DND-41 (cell line): ENCODE results near the gene ITGA1.

Source experiments
- ATAC-seq: fragments of 200-7000 bp; cut with Tn5 transposase; 3 replicates; pipeline ENCODE4 v1.9.1; 2021; ENCODE audit warnings: low read depth; ENCODE audit not compliant: insufficient read depth
- DNase-seq: peaks from one replicate; pipeline ENCODE4 v3.0.0-alpha.2; 2020
- H2AFZ ChIP-seq: 2 replicates; pipeline ENCODE4 v1.6.0; 2012; ENCODE audit warnings: low read depth, low read length
- H3K27ac ChIP-seq: 2 replicates; pipeline ENCODE4 v1.5.1; 2012; ENCODE audit warnings: low read length, inconsistent platforms
- H3K27me3 ChIP-seq: fragments of 200-600 bp; sonication (generic); 2 replicates; pipeline ENCODE4 v1.6.0; 2012; ENCODE audit warnings: low read length, mild to moderate bottlenecking, inconsistent platforms; ENCODE audit not compliant: insufficient read depth, poor library complexity
- H3K36me3 ChIP-seq: 2 replicates; pipeline ENCODE4 v1.5.1; 2012; ENCODE audit warnings: low read length, inconsistent platforms; ENCODE audit not compliant: insufficient read depth
- H3K4me1 ChIP-seq: 2 replicates; pipeline ENCODE4 v1.5.1; 2012; ENCODE audit warnings: mild to moderate bottlenecking, low read length; ENCODE audit not compliant: insufficient read depth
- H3K4me2 ChIP-seq: 2 replicates; pipeline ENCODE4 v1.6.0; 2012; ENCODE audit warnings: mild to moderate bottlenecking, moderate library complexity, low read length, inconsistent platforms; ENCODE audit not compliant: insufficient read depth
- H3K4me3 ChIP-seq, 2 experiments: fragments of 200-600 bp in 1 of 2; shearing (Covaris generic) in 1 of 2; 2 replicates each; pipeline ENCODE4 v1.5.1; 2012 to 2016; ENCODE audit warnings: inconsistent platforms in 2 of 2, low read length in 2 of 2, mild to moderate bottlenecking in 2 of 2, low read depth in 1 of 2, moderate library complexity in 1 of 2
- H3K79me2 ChIP-seq: 2 replicates; pipeline ENCODE4 v1.6.0; 2012; ENCODE audit warnings: low read length, inconsistent platforms; ENCODE audit not compliant: insufficient read depth
- H3K9ac ChIP-seq: 2 replicates; pipeline ENCODE4 v1.6.0; 2012; ENCODE audit warnings: low read depth, mild to moderate bottlenecking, inconsistent platforms, low read length, moderate library complexity
- H3K9me3 ChIP-seq: 2 replicates; pipeline ENCODE4 v1.5.1; 2012; ENCODE audit warnings: low read length, moderate library complexity, mild to moderate bottlenecking, inconsistent platforms; ENCODE audit not compliant: insufficient read depth, severe bottlenecking
- H4K20me1 ChIP-seq: 2 replicates; pipeline ENCODE4 v1.6.0; 2012; ENCODE audit warnings: low read length; ENCODE audit not compliant: insufficient read depth
- EZH2 ChIP-seq: IDR thresholded peaks from 3 replicates; pipeline ENCODE4 v1.6.1; 2012; ENCODE audit warnings: borderline replicate concordance, low read depth, mild to moderate bottlenecking, moderate library complexity, low read length, inconsistent platforms; ENCODE audit not compliant: severe bottlenecking
- TF ChIP-seq, protein P1 (sequence below): IDR thresholded peaks from 2 replicates; pipeline ENCODE4 v1.5.1; 2012; ENCODE audit warnings: borderline replicate concordance, low read length, moderate library complexity, mild to moderate bottlenecking; ENCODE audit not compliant: poor library complexity, severe bottlenecking; ENCODE audit errors: extremely low read depth

Gene ITGA1

DNA sequence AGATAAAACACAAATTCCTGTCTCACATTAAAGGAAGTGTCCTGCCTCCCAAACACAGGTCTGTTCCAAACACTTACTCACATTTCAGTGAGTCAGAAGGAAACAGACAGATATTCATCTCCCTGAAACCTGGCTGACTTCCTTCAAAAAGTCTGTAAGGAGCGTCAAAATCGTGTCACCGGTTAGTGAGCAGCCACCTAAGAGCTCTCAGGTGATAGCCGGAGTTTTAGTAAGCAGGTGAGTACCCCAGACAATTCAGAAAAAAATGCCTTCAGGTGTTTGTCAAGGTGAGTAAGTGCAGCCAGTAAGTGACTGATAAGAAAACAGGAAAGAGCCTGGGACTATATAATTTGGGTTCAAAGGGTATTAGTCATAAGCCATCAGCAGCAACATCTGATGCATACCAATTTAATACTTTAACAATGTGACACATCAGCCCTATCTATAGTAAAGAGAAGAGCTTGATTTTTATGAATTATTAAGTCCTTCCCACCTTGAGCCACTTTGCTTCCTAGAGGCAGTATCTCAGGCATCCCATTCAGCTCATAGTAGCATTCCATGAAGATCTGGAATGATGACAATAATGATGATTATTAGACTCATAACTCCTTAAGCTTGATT, 200.1 kb downstream of the ITGA1 start:
- Histone ChIP-seq H2AFZ (no peak overlapping the region), H3K4me1 (peaks cover 21% of the 10 kb centered on the region), H3K4me3 (no peak overlapping the region), H3K4me2 (no peak overlapping the region), H3K79me2 (no peaks in the 10 kb centered on the region), H3K27me3 (peaks cover 9% of the 10 kb centered on the region), H3K9me3 (no peaks in the 10 kb centered on the region), H3K9ac (no peak overlapping the region), H3K36me3 (no peaks in the 10 kb centered on the region), H4K20me1 (no peaks in the 10 kb centered on the region), H3K27ac (no peak overlapping the region)
- ATAC-seq (no peak), DNase-seq (no peak)
- no peak for TF ChIP-seq EZH2
- TF ChIP-seq, protein P1, sequence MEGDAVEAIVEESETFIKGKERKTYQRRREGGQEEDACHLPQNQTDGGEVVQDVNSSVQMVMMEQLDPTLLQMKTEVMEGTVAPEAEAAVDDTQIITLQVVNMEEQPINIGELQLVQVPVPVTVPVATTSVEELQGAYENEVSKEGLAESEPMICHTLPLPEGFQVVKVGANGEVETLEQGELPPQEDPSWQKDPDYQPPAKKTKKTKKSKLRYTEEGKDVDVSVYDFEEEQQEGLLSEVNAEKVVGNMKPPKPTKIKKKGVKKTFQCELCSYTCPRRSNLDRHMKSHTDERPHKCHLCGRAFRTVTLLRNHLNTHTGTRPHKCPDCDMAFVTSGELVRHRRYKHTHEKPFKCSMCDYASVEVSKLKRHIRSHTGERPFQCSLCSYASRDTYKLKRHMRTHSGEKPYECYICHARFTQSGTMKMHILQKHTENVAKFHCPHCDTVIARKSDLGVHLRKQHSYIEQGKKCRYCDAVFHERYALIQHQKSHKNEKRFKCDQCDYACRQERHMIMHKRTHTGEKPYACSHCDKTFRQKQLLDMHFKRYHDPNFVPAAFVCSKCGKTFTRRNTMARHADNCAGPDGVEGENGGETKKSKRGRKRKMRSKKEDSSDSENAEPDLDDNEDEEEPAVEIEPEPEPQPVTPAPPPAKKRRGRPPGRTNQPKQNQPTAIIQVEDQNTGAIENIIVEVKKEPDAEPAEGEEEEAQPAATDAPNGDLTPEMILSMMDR, result no peak

DNA sequence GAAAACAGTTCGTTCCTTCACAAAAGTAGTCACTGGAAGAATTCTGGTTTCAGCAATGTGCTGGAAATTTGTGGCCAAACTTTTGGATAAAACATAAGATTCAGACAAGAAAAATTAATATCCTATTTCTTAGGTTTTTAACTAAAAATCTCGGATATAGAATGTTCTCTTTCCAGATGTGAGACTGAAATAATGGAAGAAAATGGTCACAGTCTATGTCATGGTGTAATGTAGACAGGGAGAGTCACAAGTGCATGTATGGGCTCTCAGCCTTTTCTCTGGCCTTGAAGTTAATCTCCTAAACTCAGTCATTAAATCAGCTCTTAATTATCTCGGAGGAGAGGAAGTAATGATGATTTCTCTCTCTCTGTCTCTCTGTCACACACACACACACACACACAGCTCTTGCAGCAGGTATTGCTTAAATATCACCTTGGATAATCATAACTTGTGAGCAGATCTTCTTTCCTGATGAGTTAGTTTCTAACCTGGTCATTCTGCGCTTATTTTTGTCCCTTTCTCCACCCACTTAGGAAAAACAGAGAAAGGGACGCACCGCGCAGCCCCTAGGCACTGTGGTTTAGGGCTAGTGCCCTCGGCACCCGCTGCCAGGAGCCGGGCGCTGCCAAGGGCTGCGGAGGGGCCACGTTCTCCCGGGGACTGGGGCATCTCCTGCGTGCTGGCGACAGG, 200.8 kb downstream of the ITGA1 start:
- no peaks in the 10 kb centered on the region for H3K79me2 ChIP-seq
- H3K27me3 ChIP-seq, result peaks cover 9% of the 10 kb centered on the region
- peak overlapping the region; percentile 51 to 67; a peak in 3 of 4 replicates for H3K4me3 ChIP-seq
- ATAC-seq (peak; percentile 60; the same call in 2 of the 3 replicates), DNase-seq (no peak)
- H4K20me1 ChIP-seq, result no peaks in the 10 kb centered on the region
- H3K9ac ChIP-seq, result peak overlapping the region; percentile 65
- TF ChIP-seq EZH2, result no peak
- TF ChIP-seq, protein P1, result no peak
- H3K9me3 ChIP-seq, result no peaks in the 10 kb centered on the region
- peak overlapping the region; percentile 85 for H3K4me2 ChIP-seq
- no peak overlapping the region for H3K27ac ChIP-seq
- peaks cover 21% of the 10 kb centered on the region for H3K4me1 ChIP-seq
- H3K36me3 ChIP-seq, result no peaks in the 10 kb centered on the region
- peak overlapping the region; percentile 86 for H2AFZ ChIP-seq

DNA sequence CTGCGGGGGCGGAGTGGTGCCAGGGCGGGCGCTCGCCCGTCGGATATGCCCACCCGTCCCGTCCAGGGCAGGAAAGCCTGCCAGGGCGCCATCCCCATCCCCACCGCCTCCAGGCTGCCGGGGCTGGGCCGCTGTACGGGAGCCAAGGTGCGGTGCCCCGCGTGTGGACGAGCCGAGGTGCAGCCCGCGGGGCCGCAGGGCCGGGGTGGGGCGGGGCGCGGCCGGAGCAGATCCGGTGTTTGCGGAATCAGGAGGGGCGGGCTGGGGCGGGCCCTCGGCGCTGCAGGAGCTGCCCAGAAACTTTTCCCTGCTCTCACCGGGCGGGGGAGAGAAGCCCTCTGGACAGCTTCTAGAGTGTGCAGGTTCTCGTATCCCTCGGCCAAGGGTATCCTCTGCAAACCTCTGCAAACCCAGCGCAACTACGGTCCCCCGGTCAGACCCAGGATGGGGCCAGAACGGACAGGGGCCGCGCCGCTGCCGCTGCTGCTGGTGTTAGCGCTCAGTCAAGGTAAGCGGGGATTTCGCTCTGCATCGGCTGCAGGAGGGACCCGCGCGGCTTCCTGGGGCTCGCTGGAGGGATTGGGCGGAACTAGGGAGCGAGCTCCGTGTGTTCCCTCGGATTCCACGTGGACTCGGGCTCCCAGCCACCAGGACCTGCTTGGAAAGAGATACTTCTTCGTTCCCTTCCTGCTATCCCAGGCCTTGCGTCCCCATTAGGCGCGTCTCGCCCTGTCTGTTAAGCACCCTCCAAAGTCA, 201.5 kb downstream of the ITGA1 start, which contains the start of gene ITGA2:
ITGA2 (plus strand) TSS at position 328 of the 756 bp plus-strand sequence; CDS start at position 445, 117 bp downstream.
- H3K36me3 ChIP-seq, result no peaks in the 10 kb centered on the region
- H2AFZ ChIP-seq, result peak within 1 kb of the TSS; percentile 86
- peaks cover 21% of the 10 kb centered on the region for H3K4me1 ChIP-seq
- peak within 1 kb of the TSS; percentile 57 for H3K27ac ChIP-seq
- peak; percentile 51 for DNase-seq
- H3K79me2 ChIP-seq, result no peaks in the 10 kb centered on the region
- no peaks in the 10 kb centered on the region for H3K9me3 ChIP-seq
- H3K27me3 ChIP-seq, result peaks cover 9% of the 10 kb centered on the region
- peak within 1 kb of the TSS; percentile 85 for H3K4me2 ChIP-seq
- peak within 1 kb of the TSS; percentile 65 for H3K9ac ChIP-seq
- ATAC-seq, result peak; percentile 70
- TF ChIP-seq, protein P1, result no peak
- TF ChIP-seq EZH2, result peak; percentile 75
- no peaks in the 10 kb centered on the region for H4K20me1 ChIP-seq
- H3K4me3 ChIP-seq, result peak within 1 kb of the TSS; percentile 51 to 67
